ENCODE measurements around the gene BANF1.

Gene BANF1

GRCh38 chr11:66001942-66002647 lies at the start of gene BANF1, which contains the start of gene EIF1AD:
TSS of gene BANF1 (plus strand) at chr11:66002503. CDS start at chr11:66003251, 748 bp downstream.
TSS of gene EIF1AD (minus strand) at chr11:66002157. CDS start at chr11:66000389, 1,768 bp downstream.
- Mint-ChIP-seq H3K27me3 (ENCODE audit: low read depth) (no peaks in the 10 kb centered on the region), H3K4me3 (peak within 1 kb of the TSS; percentile 99), H3K27ac (peak within 1 kb of the TSS; percentile 99), H3K4me1 (ENCODE audit: low read depth) (peaks cover 30% of the 10 kb centered on the region), H3K36me3 (ENCODE audit: low read depth) (peaks cover 46% of the 10 kb centered on the region), H3K9me3 (no peaks in the 10 kb centered on the region)

GRCh38 chr11:65953471-65953870 lies 48.8 kb upstream of the BANF1 start:
- H3K27ac Mint-ChIP-seq = no peak overlapping the region
- H3K36me3 Mint-ChIP-seq (ENCODE audit: low read depth) = no peaks in the 10 kb centered on the region
- no peaks in the 10 kb centered on the region for H3K9me3 Mint-ChIP-seq
- H3K27me3 Mint-ChIP-seq (ENCODE audit: low read depth) = peaks cover 8% of the 10 kb centered on the region
- no peak overlapping the region for H3K4me3 Mint-ChIP-seq
- H3K4me1 Mint-ChIP-seq (ENCODE audit: low read depth) = peaks cover 17% of the 10 kb centered on the region

- Mint-ChIP-seq H3K9me3 (no peaks in the 10 kb centered on the region), H3K4me1 (ENCODE audit: low read depth) (peaks cover 17% of the 10 kb centered on the region), H3K36me3 (ENCODE audit: low read depth) (no peaks in the 10 kb centered on the region), H3K27ac (no peak overlapping the region), H3K27me3 (ENCODE audit: low read depth) (peaks cover 3% of the 10 kb centered on the region), H3K4me3 (no peak overlapping the region)
Measured at GRCh38 chr11:65954771-65955170, 47.5 kb upstream of the BANF1 start.

GRCh38 chr11:65958291-65958690 lies 44.0 kb upstream of the BANF1 start:
- H3K4me3 Mint-ChIP-seq = no peak overlapping the region
- peaks cover 32% of the 10 kb centered on the region for H3K4me1 Mint-ChIP-seq (ENCODE audit: low read depth)
- no peaks in the 10 kb centered on the region for H3K9me3 Mint-ChIP-seq
- no peaks in the 10 kb centered on the region for H3K27me3 Mint-ChIP-seq (ENCODE audit: low read depth)
- H3K36me3 Mint-ChIP-seq (ENCODE audit: low read depth) = peaks cover 14% of the 10 kb centered on the region
- H3K27ac Mint-ChIP-seq = peak overlapping the region; percentile 31

GRCh38 chr11:65958774-65959420 lies 43.4 kb upstream of the BANF1 start:
- H3K36me3 Mint-ChIP-seq (ENCODE audit: low read depth) = peaks cover 14% of the 10 kb centered on the region
- H3K27ac Mint-ChIP-seq = peak overlapping the region; percentile 20
- H3K27me3 Mint-ChIP-seq (ENCODE audit: low read depth) = no peaks in the 10 kb centered on the region
- peaks cover 37% of the 10 kb centered on the region for H3K4me1 Mint-ChIP-seq (ENCODE audit: low read depth)
- H3K4me3 Mint-ChIP-seq = no peak overlapping the region
- H3K9me3 Mint-ChIP-seq = no peaks in the 10 kb centered on the region

- peak overlapping the region; percentile 96 for H3K27ac Mint-ChIP-seq
- no peaks in the 10 kb centered on the region for H3K27me3 Mint-ChIP-seq (ENCODE audit: low read depth)
- peaks cover 38% of the 10 kb centered on the region for H3K4me1 Mint-ChIP-seq (ENCODE audit: low read depth)
- no peaks in the 10 kb centered on the region for H3K9me3 Mint-ChIP-seq
- H3K36me3 Mint-ChIP-seq (ENCODE audit: low read depth) = peaks cover 27% of the 10 kb centered on the region
- H3K4me3 Mint-ChIP-seq = peak overlapping the region; percentile 97
Measured at GRCh38 chr11:65960824-65961266, 41.5 kb upstream of the BANF1 start.

- H3K4me1 Mint-ChIP-seq (ENCODE audit: low read depth) = peaks cover 37% of the 10 kb centered on the region
- H3K4me3 Mint-ChIP-seq = peak within 1 kb of the TSS; percentile 97
- H3K9me3 Mint-ChIP-seq = no peaks in the 10 kb centered on the region
- peaks cover 29% of the 10 kb centered on the region for H3K36me3 Mint-ChIP-seq (ENCODE audit: low read depth)
- H3K27me3 Mint-ChIP-seq (ENCODE audit: low read depth) = no peaks in the 10 kb centered on the region
- peak within 1 kb of the TSS; percentile 96 for H3K27ac Mint-ChIP-seq
Measured at GRCh38 chr11:65961267-65962140, 40.8 kb upstream of the BANF1 start, which contains the start of gene SART1. TSS of gene SART1 (plus strand) at chr11:65961734. CDS start at chr11:65961781, 47 bp downstream.

- Mint-ChIP-seq H3K9me3 (no peaks in the 10 kb centered on the region), H3K4me1 (ENCODE audit: low read depth) (peaks cover 30% of the 10 kb centered on the region), H3K36me3 (ENCODE audit: low read depth) (peaks cover 35% of the 10 kb centered on the region), H3K27ac (peak overlapping the region; percentile 68), H3K4me3 (peak overlapping the region; percentile 79), H3K27me3 (ENCODE audit: low read depth) (no peaks in the 10 kb centered on the region)
Measured at GRCh38 chr11:65962141-65962564, 40.1 kb upstream of the BANF1 start.

- no peaks in the 10 kb centered on the region for H3K27me3 Mint-ChIP-seq (ENCODE audit: low read depth)
- H3K36me3 Mint-ChIP-seq (ENCODE audit: low read depth) = peaks cover 44% of the 10 kb centered on the region
- H3K4me3 Mint-ChIP-seq = no peak overlapping the region
- no peaks in the 10 kb centered on the region for H3K9me3 Mint-ChIP-seq
- no peak overlapping the region for H3K27ac Mint-ChIP-seq
- H3K4me1 Mint-ChIP-seq (ENCODE audit: low read depth) = peaks cover 29% of the 10 kb centered on the region
Measured at GRCh38 chr11:65964906-65965305, 37.4 kb upstream of the BANF1 start.

GRCh38 chr11:65965986-65966762 lies 36.1 kb upstream of the BANF1 start:
- H3K4me3 Mint-ChIP-seq = no peak overlapping the region
- no peak overlapping the region for H3K27ac Mint-ChIP-seq
- H3K36me3 Mint-ChIP-seq (ENCODE audit: low read depth) = peaks cover 50% of the 10 kb centered on the region
- peaks cover 31% of the 10 kb centered on the region for H3K4me1 Mint-ChIP-seq (ENCODE audit: low read depth)
- H3K9me3 Mint-ChIP-seq = no peaks in the 10 kb centered on the region
- no peaks in the 10 kb centered on the region for H3K27me3 Mint-ChIP-seq (ENCODE audit: low read depth)

- Mint-ChIP-seq H3K9me3 (no peaks in the 10 kb centered on the region), H3K4me3 (no peak overlapping the region), H3K27me3 (ENCODE audit: low read depth) (no peaks in the 10 kb centered on the region), H3K36me3 (ENCODE audit: low read depth) (peaks cover 52% of the 10 kb centered on the region), H3K27ac (no peak overlapping the region), H3K4me1 (ENCODE audit: low read depth) (peaks cover 27% of the 10 kb centered on the region)
Measured at GRCh38 chr11:65967329-65967934, 34.9 kb upstream of the BANF1 start.

GRCh38 chr11:65968600-65969482 lies 33.5 kb upstream of the BANF1 start:
- no peak overlapping the region for H3K4me3 Mint-ChIP-seq
- no peaks in the 10 kb centered on the region for H3K9me3 Mint-ChIP-seq
- peak overlapping the region; percentile 49 for H3K27ac Mint-ChIP-seq
- peaks cover 14% of the 10 kb centered on the region for H3K4me1 Mint-ChIP-seq (ENCODE audit: low read depth)
- H3K36me3 Mint-ChIP-seq (ENCODE audit: low read depth) = peaks cover 51% of the 10 kb centered on the region
- H3K27me3 Mint-ChIP-seq (ENCODE audit: low read depth) = no peaks in the 10 kb centered on the region

- Mint-ChIP-seq H3K27ac (no peak overlapping the region), H3K27me3 (ENCODE audit: low read depth) (no peaks in the 10 kb centered on the region), H3K9me3 (no peaks in the 10 kb centered on the region), H3K36me3 (ENCODE audit: low read depth) (peaks cover 36% of the 10 kb centered on the region), H3K4me3 (no peak overlapping the region), H3K4me1 (ENCODE audit: low read depth) (peaks cover 12% of the 10 kb centered on the region)
Measured at GRCh38 chr11:65972116-65972515, 30.2 kb upstream of the BANF1 start.
